Osteoblast (primary cell): ENCODE data around the gene MCM9. TPM values are rescaled to one million over a fixed set of nuclear protein-coding genes. Genes with fewer than 3 reads are reported as not detected.

Experiments used
- DNase-seq: peaks from one replicate; pipeline ENCODE4 v3.0.0; 2011; ENCODE audit warnings: low spot score, mixed read lengths; ENCODE audit not compliant: insufficient read length; ENCODE audit errors: missing footprints
- H2AFZ ChIP-seq: 2 replicates; pipeline ENCODE4 v1.6.0; 2011; ENCODE audit warnings: mild to moderate bottlenecking, low read length
- H3K27ac ChIP-seq: 2 replicates; pipeline ENCODE4 v1.5.1; 2011; ENCODE audit warnings: mild to moderate bottlenecking, low read depth, low read length, moderate library complexity
- H3K27me3 ChIP-seq: 2 replicates; pipeline ENCODE4 v1.6.0; 2012; ENCODE audit warnings: mild to moderate bottlenecking, control low read depth, inconsistent platforms, low read length, moderate library complexity; ENCODE audit not compliant: insufficient read depth
- H3K36me3 ChIP-seq: 2 replicates; pipeline ENCODE4 v1.5.1; 2011; ENCODE audit warnings: mild to moderate bottlenecking, low read length, control low read depth, moderate library complexity; ENCODE audit not compliant: insufficient read depth
- H3K4me1 ChIP-seq: 2 replicates; pipeline ENCODE4 v1.5.1; 2011; ENCODE audit warnings: mild to moderate bottlenecking, low read length, control low read depth, moderate library complexity; ENCODE audit not compliant: insufficient read depth
- H3K4me2 ChIP-seq: 2 replicates; pipeline ENCODE4 v1.6.0; 2011; ENCODE audit warnings: mild to moderate bottlenecking, low read length; ENCODE audit not compliant: insufficient read depth
- H3K4me3 ChIP-seq: fragments of 200-600 bp; sonication (generic); 3 replicates; pipeline ENCODE4 v1.5.1; 2012; ENCODE audit warnings: mild to moderate bottlenecking, low read length, inconsistent platforms; ENCODE audit not compliant: insufficient read depth
- H3K79me2 ChIP-seq: 2 replicates; pipeline ENCODE4 v1.6.0; 2012; ENCODE audit warnings: mild to moderate bottlenecking, low read length, control low read depth, inconsistent platforms; ENCODE audit not compliant: insufficient read depth
- H3K9me3 ChIP-seq: 2 replicates; pipeline ENCODE4 v1.5.1; 2011; ENCODE audit warnings: low read depth, low read length, control low read depth
- H4K20me1 ChIP-seq: 2 replicates; pipeline ENCODE4 v1.6.0; 2012; ENCODE audit warnings: mild to moderate bottlenecking, low read length, control low read depth; ENCODE audit not compliant: insufficient read depth
- CTCF ChIP-seq: IDR thresholded peaks from 2 replicates; pipeline ENCODE4 v1.5.1; 2011; ENCODE audit warnings: mild to moderate bottlenecking, low read depth, low read length, moderate library complexity; ENCODE audit errors: extremely low read depth
- total RNA-seq: library from RNA; depleted of rRNA; stranded (reverse); fragments of >200 nt; gene quantifications from 2 replicates; pipeline ENCODE4 v1.2.3, GENCODE V29; 2012

Gene MCM9
- total RNA-seq, 1 donor = 15.2 TPM

- DNase-seq = no peak
- H3K9me3 ChIP-seq = no peaks in the 10 kb centered on the region
- H3K4me2 ChIP-seq = peak overlapping the region; percentile 81
- H3K27me3 ChIP-seq = no peaks in the 10 kb centered on the region
- peak overlapping the region; percentile 54 for H3K27ac ChIP-seq
- H3K4me3 ChIP-seq = peak overlapping the region; percentile 95
- H2AFZ ChIP-seq = peak overlapping the region; percentile 92
- peaks cover 3% of the 10 kb centered on the region for H3K36me3 ChIP-seq
- TF ChIP-seq CTCF = no peak
- peaks cover 3% of the 10 kb centered on the region for H4K20me1 ChIP-seq
- peaks cover 9% of the 10 kb centered on the region for H3K4me1 ChIP-seq
- peaks cover 20% of the 10 kb centered on the region for H3K79me2 ChIP-seq
Observed at GRCh38 chr6:118935331-118935668, 341 bp upstream of the MCM9 start.

GRCh38 chr6:118933855-118934460, 1.0 kb downstream of the MCM9 start:
- peak overlapping the region; percentile 5 for H2AFZ ChIP-seq
- no peaks in the 10 kb centered on the region for H3K27me3 ChIP-seq

GRCh38 chr6:118932421-118932820, 2.5 kb downstream of the MCM9 start:
- H3K4me2 ChIP-seq = no peak overlapping the region
- DNase-seq = no peak
- no peak overlapping the region for H2AFZ ChIP-seq
- no peak overlapping the region for H3K27ac ChIP-seq
- H3K4me3 ChIP-seq = no peak overlapping the region
- H3K79me2 ChIP-seq = peaks cover 20% of the 10 kb centered on the region
- no peaks in the 10 kb centered on the region for H3K9me3 ChIP-seq
- peaks cover 4% of the 10 kb centered on the region for H3K36me3 ChIP-seq
- H3K4me1 ChIP-seq = peaks cover 9% of the 10 kb centered on the region
- TF ChIP-seq CTCF = no peak
- no peaks in the 10 kb centered on the region for H3K27me3 ChIP-seq
- H4K20me1 ChIP-seq = peaks cover 5% of the 10 kb centered on the region

More at GRCh38 chr6:118933855-118934460, 1.0 kb downstream of the MCM9 start:
- H3K9me3 ChIP-seq = no peaks in the 10 kb centered on the region
- peak overlapping the region; percentile 73 for H3K4me2 ChIP-seq
- H3K4me1 ChIP-seq = peaks cover 9% of the 10 kb centered on the region
- H4K20me1 ChIP-seq = peaks cover 3% of the 10 kb centered on the region
- H3K4me3 ChIP-seq = peak overlapping the region; percentile 95
- H3K27ac ChIP-seq = no peak overlapping the region
- peaks cover 4% of the 10 kb centered on the region for H3K36me3 ChIP-seq
- peaks cover 20% of the 10 kb centered on the region for H3K79me2 ChIP-seq
- no peak for DNase-seq
- TF ChIP-seq CTCF = no peak

- Histone ChIP-seq H3K27ac (no peak overlapping the region), H2AFZ (no peak overlapping the region), H3K79me2 (peaks cover 20% of the 10 kb centered on the region), H3K4me3 (no peak overlapping the region), H3K4me2 (no peak overlapping the region), H4K20me1 (peaks cover 5% of the 10 kb centered on the region), H3K27me3 (no peaks in the 10 kb centered on the region), H3K9me3 (no peaks in the 10 kb centered on the region), H3K36me3 (peaks cover 4% of the 10 kb centered on the region), H3K4me1 (peaks cover 9% of the 10 kb centered on the region)
- no peak for DNase-seq
- TF ChIP-seq CTCF = no peak
Observed at GRCh38 chr6:118931436-118931835, 3.5 kb downstream of the MCM9 start.
